ENCODE results near the gene ARSB. TPM values are rescaled to one million over a fixed set of nuclear protein-coding genes. Genes with fewer than 3 reads are reported as not detected.

ARSB gene
- total RNA-seq, 1 experiment from 2014 or later = 11.4 TPM

GRCh38 chr5:79023947-79024346, 38.8 kb upstream of the ARSB start:
- Histone ChIP-seq H3K4me1 (ENCODE audit: insufficient read depth, low read length) (peaks cover 6% of the 10 kb centered on the region; the same call in 1 of the 2 replicates), H2BK5ac (ENCODE audit: insufficient read length, low read length) (no peak overlapping the region), H3K23me2 (ENCODE audit: insufficient read length, low read depth, low read length, poor library complexity, severe bottlenecking) (no peaks in the 10 kb centered on the region), H2BK12ac (ENCODE audit: insufficient read length, low read depth, low read length) (no peak overlapping the region), H3K14ac (ENCODE audit: insufficient read depth, low read length) (no peak overlapping the region), H3K18ac (ENCODE audit: insufficient read length, low read depth, low read length) (no peak overlapping the region), H2BK15ac (ENCODE audit: low read depth, low read length) (no peak overlapping the region), H3K27ac (ENCODE audit: insufficient read length, low read depth, low read length) (no peak overlapping the region), H3K23ac (ENCODE audit: insufficient read length, low read depth, low read length) (no peak overlapping the region), H3K9me3 (ENCODE audit: control insufficient read depth, low read depth, low read length) (no peaks in the 10 kb centered on the region), H3T11ph (ENCODE audit: low read length) (no peak overlapping the region), H2AFZ (ENCODE audit: low read length) (no peak overlapping the region), H3K27me3 (ENCODE audit: insufficient read depth, low read length) (no peaks in the 10 kb centered on the region), H4K8ac (replicated peaks; ENCODE audit: insufficient read length, low read depth, low read length) (no peak overlapping the region), H3K79me1 (ENCODE audit: insufficient read depth, low read depth, low read length, poor library complexity, severe bottlenecking) (no peaks in the 10 kb centered on the region), H3K4me2 (ENCODE audit: insufficient read depth, insufficient read length, low read length) (no peak overlapping the region), H3K56ac (ENCODE audit: insufficient read length, low read depth, low read length) (no peak overlapping the region), H3K79me2 (ENCODE audit: insufficient read depth, low read length) (no peaks in the 10 kb centered on the region), H3K4ac (ENCODE audit: low read depth, low read length) (no peak overlapping the region), H4K91ac (ENCODE audit: insufficient read length, low read depth, low read length) (no peak overlapping the region), H2BK20ac (ENCODE audit: low read depth, low read length, poor library complexity, severe bottlenecking) (no peak overlapping the region), H2AK5ac (ENCODE audit: insufficient read length, low read length) (no peak overlapping the region), H2BK120ac (ENCODE audit: low read depth, low read length, poor library complexity, severe bottlenecking) (no peak overlapping the region), H3K9ac (ENCODE audit: extremely low read depth, insufficient read length, low read length) (no peak overlapping the region), H4K20me1 (ENCODE audit: control insufficient read depth, insufficient read depth, insufficient read length) (no peaks in the 10 kb centered on the region), H4K5ac (ENCODE audit: insufficient read length, low read depth, low read length) (no peak overlapping the region)
- H3K4me3 Mint-ChIP-seq = no peak overlapping the region
- WGBS (ENCODE audit: extremely low coverage, insufficient read length, low lambda C conversion rate) = no CpG with 5 or more reads among the region's 1 CpG
- peaks cover 4% of the 10 kb centered on the region for H3K27me3 Mint-ChIP-seq (ENCODE audit: low read depth)
- no peak for TF ChIP-seq CTCF (conservative IDR thresholded peaks at IDR 0.05)
- DNase-seq = no peak
- peaks cover 25 to 26% of the 10 kb centered on the region in 2 experiments for H3K4me1 Mint-ChIP-seq
- H3K36me3 Mint-ChIP-seq (ENCODE audit: insufficient read depth in 1 of 3, low read depth in 3 of 3) = no peaks in the 10 kb centered on the region
- no peak overlapping the region for H3K27ac Mint-ChIP-seq
- no peaks in the 10 kb centered on the region for H3K9me3 Mint-ChIP-seq

Measured in H9 (cell line).